Raji (cell line): ENCODE measurements around the gene AFF2.

Experiments used
- POLR2A ChIP-seq: IDR thresholded peaks from 2 replicates; pipeline ENCODE4 v1.6.1; 2011; ENCODE audit warnings: low read depth, low read length, control low read depth; ENCODE audit not compliant: insufficient read depth

AFF2 gene

DNA sequence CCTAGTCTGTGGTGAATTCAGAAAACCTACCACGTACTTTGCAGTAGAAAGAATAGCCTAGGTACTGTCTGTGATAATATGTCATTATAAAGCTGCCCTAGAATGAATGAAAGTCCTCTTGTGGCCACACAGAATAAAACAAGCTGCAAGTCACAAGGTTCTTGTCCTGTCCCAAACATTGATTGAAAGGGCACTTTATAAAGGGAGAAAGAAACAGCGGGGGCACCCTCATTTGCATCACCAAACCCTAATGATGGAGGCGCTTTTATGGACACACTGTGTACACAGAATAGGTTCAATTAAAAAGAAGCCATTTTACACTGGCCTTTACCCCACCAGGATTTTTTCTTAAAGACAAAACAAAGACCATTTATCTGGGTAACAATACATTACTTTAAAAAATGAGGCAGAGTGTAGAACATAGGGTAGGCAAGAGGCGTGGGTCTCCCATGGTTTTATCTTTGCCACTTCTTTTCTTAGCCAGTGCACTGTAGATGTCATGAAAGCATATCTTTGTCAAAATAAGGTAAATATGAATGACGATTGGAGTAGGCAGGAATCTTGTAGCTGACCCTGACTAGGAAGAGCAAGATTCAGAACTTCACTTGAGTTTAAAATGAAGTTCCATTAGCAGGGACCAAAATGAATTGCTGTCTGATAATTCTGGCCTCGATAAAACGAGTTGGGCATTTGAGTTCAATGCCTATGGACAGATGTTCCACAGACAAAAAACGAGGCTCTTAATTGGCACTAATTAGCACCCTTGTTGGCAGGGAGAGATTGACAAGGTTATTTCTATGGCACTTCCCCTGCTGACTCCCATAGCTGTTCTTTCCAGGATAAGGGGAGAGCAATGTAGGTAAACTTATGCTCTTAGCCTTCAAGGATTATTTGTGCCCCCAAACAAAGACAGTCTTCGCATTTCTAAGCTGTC, 365.1 kb downstream of the AFF2 start:
- no peak for TF ChIP-seq POLR2A

DNA sequence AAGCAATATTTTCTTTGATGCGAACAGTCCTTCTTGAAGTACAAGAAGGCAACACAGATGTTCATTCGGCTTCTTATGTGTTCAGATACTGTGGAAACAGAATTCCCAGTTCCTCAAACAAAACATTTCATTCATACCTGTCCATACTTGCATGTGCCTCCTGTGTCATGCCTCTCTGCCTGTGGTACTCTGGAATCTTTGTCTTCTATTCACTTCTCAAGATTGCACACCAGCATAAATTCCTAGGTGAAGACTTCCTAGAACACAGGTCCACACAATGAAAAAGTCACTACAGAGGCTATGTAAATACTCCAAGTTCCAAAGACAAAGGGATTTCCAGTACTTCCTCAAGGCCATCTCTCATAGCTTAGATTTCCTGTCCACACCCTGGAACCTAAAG, 367.2 kb downstream of the AFF2 start:
- TF ChIP-seq POLR2A: no peak

- TF ChIP-seq POLR2A: no peak
These were observed 371.2 kb downstream of the AFF2 start for GRCh38 chrX:148871422-148872160.

DNA sequence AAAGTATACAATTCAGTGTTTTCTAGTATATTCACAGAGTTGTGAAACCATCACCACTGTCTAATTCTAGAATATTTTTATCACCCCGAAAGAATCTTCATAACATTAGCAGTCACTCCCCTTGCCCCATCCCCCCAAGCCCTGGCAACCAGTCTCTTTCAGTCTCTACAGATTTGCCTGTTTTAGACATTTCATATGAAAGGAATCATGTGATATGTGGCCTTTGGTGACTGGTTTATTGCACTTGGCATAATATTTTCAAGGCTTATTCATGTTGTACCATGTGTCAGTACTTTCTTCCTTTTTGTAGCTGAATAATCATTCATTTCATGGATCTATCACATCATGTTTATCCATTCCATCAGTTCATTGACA, 371.7 kb downstream of the AFF2 start:
- no peak for TF ChIP-seq POLR2A

DNA sequence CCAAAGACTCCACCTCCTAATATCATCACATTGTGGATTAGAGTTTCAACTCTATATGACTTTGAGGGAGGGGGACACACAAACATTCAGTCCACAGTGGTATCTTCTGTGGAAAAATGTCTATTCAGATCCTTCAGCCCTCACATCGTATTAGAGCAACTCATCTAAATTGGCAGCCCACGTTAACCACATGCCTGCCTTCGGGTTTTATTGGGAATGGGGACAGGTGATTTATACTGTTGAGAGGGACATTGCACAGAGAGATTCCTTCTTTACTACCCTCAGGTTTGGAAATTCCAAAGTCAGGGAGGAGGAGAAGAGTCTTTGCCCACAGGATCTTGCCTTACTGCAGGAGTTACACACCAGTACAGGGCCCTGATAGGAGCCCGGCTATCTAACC, 372.5 kb downstream of the AFF2 start:
- no peak for TF ChIP-seq POLR2A

DNA sequence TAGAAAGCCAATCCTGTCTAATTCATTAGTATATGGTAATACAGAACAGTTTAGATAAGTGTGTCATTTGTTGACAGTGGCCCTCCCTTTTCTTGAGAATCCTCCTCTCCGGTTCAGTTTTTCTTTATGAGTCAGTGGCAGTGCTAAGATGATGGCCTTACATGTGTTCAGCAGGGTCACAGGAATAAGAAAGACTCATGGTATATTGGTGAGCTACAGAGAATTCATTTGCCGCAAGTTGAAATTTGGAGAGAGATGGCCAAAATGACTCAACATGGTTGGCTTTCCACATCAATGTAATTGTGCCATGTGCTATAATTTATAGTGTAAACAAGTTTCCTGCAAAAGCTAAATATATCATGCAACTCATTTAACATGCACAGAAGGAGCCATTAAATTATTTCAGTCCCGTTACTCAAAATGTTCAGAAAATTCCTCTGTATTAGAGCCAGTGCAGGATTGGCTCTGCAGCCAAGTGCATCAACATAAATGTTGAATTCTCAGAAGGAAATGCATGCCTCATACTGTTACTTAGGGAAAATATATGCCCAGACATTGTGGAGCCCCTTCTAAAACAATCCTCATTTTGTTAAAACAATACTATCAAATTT, 374.3 kb downstream of the AFF2 start:
- TF ChIP-seq POLR2A: no peak

GRCh38 chrX:148878371-148878770, 378.0 kb downstream of the AFF2 start:
- TF ChIP-seq POLR2A: no peak

GRCh38 chrX:148885203-148885602, 384.8 kb downstream of the AFF2 start:
- TF ChIP-seq POLR2A: no peak

DNA sequence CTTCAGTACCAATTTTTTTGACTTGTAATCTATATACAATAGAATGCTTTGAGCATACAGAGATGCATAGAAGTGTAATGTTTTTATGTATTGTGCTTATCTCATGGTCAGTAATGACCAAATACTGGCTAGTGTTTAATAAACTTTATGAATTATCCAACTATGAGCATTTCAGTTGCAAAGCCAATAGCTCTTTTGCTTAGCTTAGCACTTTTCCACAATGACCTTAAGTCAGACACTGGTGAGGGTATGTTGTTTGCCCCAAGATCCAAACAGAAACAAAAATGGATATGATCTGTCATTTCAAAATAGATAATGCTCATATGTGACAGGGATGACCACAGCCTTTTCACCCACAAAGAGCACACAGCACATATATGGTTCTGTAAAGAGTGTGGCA, 393.0 kb downstream of the AFF2 start:
- TF ChIP-seq POLR2A: no peak

DNA sequence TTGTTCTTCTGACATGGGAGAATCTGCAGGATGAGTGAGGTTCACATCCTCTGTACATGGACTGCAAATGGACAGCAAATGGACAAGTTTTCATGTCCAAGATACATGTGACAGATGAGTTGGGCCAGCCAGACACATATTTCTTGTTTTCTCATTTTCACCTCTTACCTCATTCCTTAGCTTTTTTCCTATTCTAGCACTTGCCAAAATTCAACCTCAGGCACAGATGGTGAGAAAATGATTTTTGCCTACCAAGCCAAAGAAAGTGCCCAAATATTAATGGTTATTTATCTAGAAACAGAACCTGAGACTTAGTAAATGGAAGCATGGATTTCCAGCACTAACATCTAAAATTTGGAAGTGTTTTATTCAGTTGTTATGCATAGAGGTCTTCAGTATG, 402.2 kb downstream of the AFF2 start:
- no peak for TF ChIP-seq POLR2A

DNA sequence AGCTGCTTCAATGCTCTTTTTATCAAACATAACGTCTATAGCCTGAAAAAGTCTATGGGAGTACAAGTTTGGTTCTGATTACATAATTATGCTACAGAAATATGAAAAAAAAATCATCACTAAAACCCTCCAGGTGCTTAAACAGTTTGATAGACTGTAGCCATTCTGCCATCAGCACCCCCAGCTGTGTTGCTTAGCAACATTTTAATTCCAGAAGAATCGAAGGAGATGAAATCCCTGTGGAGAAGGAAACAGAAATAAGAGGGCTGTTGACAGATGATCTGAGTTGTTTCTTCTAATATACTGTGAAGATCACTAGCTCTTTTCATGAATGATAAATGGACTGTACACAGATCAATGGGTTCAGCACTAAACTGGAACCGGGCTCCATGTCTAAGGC, 402.8 kb downstream of the AFF2 start:
- no peak for TF ChIP-seq POLR2A

DNA sequence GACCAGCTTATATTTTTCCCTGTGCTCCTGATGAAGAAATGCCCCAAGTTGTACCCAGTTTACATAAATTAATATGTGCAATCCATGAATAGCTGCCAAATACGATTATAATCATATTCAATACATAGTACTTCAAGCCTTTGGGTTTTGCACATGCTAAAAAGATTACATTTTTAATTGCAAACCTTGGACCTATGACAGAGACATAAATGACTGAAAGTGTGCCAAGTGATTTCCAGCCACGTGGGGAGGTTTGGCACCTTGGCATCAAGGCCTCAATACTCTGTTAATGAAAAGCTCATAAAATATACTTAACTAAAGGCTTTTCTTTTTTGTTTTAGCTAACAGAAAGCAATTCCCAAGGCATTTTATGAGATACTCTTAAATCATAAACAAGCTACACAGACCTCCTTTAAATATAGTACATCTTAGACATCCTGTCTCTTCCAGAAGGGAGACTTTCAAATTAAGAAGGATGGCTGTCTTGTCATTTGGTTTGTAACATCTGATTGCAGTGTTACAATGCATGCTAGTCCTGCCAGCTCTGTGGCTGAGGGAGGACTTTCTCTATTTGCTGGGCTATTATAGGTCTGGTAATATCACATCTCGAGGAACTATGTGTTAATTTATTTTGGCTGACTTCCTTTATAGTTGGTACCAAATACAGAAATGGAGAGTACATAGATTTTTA, 404.1 kb downstream of the AFF2 start:
- TF ChIP-seq POLR2A: no peak

- no peak for TF ChIP-seq POLR2A
These were observed 405.0 kb downstream of the AFF2 start for GRCh38 chrX:148905400-148905799.

DNA sequence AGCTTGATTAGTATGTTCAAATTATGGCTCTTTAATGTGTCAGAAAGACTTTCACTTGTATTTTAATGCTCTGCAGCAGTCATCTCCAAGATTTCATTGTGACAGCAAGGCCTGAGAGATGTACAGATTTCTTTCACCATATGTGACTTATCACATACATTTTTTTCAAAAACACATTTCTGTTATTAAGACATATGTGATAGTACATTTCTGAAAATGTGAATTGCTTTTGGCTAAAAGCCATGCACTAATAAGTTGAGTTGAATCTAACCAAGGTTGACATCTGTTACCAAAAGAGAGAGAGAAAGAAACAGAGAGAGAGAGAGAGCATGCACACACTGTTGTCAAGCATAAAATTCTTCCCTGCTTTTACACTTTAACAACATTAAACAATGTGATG, 409.3 kb downstream of the AFF2 start:
- no peak for TF ChIP-seq POLR2A

DNA sequence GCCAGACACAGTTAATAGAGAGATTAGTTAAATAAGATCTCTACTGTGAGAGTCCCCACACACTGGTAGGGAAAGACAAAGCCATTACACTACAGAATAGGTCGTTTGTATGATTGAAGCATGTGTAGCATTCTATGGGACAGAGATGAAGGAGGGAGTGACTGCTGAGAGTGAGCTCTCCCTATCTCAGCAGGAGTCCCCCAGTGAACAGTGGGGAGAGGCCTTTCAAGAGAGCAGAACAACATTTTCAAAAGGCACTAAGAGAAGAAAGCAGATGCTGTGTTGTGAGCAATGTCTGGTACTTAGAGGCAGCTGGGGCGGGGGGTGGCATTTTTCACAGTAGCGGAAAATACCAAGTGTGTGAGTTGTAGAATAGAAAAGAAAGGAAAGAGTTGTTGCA, 413.6 kb downstream of the AFF2 start:
- no peak for TF ChIP-seq POLR2A

- no peak for TF ChIP-seq POLR2A
These were observed 414.4 kb downstream of the AFF2 start for GRCh38 chrX:148914783-148915182.

DNA sequence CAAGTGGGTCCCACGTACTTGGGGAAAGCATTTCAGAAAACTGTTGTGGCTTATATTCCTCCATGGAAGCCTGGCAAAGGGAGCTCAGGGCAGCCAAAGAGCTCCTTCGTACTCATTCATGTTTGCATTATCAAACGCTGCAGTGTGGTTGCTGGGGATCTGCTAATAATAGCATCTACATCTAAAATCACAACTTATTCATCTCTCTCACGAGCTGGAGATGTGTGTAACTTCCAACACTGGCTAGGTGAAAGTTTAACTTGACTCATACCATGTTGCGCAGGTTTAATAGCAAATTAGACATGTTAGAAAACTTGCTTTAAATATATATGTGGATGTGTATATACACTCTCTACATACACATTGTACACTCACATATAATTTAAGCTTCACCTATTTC, 415.1 kb downstream of the AFF2 start:
- TF ChIP-seq POLR2A: no peak
